ENCODE results near the gene EYS.

GRCh38 chr6:64679416-64679815 lies 1027.6 kb downstream of the EYS start:
- no peak for TF ChIP-seq PATZ1 (CRISPR knock-in tag; IDR thresholded peaks at IDR 0.05; ENCODE audit: borderline replicate concordance)
- TF ChIP-seq CREB5 (CRISPR knock-in tag; IDR thresholded peaks at IDR 0.05; ENCODE audit: low read depth), result no peak
- no peak for TF ChIP-seq RARB (CRISPR knock-in tag; IDR thresholded peaks at IDR 0.05)
- no peak for TF ChIP-seq OSR1 (CRISPR knock-in tag; IDR thresholded peaks at IDR 0.05)
- no peak for TF ChIP-seq SNAI2 (CRISPR knock-in tag; IDR thresholded peaks at IDR 0.05)
- no peak for TF ChIP-seq ESRRG (CRISPR knock-in tag; IDR thresholded peaks at IDR 0.05)
- TF ChIP-seq POU6F1 (CRISPR knock-in tag; IDR thresholded peaks at IDR 0.05; ENCODE audit: borderline replicate concordance, low read depth), result no peak
- TF ChIP-seq ZFP30 (CRISPR knock-in tag; IDR thresholded peaks at IDR 0.05), result no peak
- no peak for TF ChIP-seq ZNF565 (CRISPR knock-in tag; conservative IDR thresholded peaks at IDR 0.05; ENCODE audit: low read depth)
- no peak for TF ChIP-seq ZC3H10 (CRISPR knock-in tag; IDR thresholded peaks at IDR 0.05)
- TF ChIP-seq TCF4 (CRISPR knock-in tag; IDR thresholded peaks at IDR 0.05; ENCODE audit: borderline replicate concordance), result no peak

All from SK-N-SH treated with all-trans-retinoic acid at 6 μM for 48 hours (cell line).